CD4-positive, alpha-beta T cell treated with Interleukin-17A for 1 hour (primary cell): ENCODE data around the gene PSAPL1.
"Not testable (repeated sequence)": the region's sequence is repeated elsewhere in the genome, so short reads cannot be mapped to it uniquely, and the experiment has no call there.

ENCODE experiments used
- DNase-seq: peaks from one replicate; pipeline ENCODE4 v3.0.0-alpha.2; 2020

Gene PSAPL1

DNA sequence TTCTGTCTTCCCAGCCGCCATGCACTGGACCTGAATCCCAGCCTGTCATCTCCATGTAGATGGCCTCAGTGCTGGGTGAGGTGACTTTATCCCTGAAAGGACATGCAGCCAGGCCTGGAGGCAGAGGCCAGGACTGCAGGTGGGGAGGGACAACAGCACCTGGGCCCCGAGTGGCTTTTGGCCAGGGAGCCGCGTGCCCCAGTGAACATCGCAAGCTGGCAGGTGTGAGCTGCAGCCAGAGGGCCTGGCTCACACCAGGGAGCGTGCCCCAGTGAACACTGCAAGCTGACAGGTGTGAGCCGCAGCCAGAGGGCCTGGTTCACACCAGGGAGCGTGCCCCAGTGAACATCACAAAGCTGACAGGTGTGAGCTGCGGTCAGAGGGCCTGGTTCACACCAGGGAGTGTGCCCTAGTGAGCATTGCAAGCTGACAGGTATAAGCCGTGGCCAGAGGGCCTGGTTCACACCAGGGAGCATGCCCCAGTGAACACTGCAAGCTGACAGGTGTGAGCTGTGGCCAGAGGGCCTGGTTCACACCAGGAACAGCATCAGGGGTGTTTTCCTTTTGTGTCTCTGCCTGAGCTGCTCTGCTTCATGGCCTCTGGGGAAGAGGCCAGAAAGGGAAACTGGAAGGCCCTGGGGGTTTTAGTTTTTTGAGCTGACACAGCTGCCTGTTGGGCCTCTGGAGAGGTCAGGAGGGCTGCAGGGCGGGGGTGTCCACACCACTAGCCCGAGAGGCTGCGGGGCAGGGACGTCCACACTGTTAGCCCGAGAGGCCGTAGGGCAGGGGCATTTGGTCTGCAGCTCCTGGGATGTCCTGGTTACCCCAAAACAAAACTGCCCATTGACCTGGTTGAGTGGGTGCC is 22.7 kb upstream of the PSAPL1 start:
- DNase-seq, result no peak

- DNase-seq, result not testable (repeated sequence)
Measured at GRCh38 chr4:7452802-7453201, 18.1 kb upstream of the PSAPL1 start.

DNA sequence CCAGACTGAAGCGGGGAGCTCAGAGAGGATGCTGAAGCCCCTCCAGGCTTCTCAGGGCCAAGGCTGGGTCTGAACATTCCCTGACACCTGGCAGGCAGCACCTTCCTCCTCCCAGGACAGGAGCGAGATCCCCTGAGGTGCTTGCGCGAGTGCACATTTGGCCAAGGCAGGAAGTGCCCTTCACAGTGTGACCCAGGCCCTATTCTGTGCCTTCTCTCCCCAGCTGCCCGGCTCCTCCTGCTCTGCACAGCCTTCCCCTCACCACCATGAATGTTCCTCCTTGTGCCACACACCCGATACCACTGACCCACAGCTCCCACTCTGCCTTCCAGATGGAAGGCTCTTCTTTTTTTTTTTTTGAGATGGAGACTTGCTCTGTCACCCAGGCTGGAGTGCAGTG is 17.1 kb upstream of the PSAPL1 start:
- no peak for DNase-seq

DNA sequence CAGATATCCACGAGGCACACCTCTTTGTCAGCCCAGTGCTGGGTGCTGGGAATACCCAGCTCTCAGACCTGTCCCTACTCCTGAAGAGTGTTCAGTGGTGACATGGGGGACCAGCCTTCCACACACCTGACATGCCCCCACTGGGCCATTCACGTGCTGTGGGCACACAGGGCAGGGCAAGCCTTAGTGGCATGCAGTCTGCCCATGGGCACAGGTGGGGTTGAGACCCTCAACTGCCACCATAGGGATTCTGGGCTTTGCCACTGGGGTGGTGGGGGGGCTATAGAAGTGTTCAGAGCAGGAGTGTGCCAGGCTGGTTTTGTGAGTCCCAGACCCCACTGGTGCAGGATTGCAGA is 16.7 kb upstream of the PSAPL1 start:
- no peak for DNase-seq

DNA sequence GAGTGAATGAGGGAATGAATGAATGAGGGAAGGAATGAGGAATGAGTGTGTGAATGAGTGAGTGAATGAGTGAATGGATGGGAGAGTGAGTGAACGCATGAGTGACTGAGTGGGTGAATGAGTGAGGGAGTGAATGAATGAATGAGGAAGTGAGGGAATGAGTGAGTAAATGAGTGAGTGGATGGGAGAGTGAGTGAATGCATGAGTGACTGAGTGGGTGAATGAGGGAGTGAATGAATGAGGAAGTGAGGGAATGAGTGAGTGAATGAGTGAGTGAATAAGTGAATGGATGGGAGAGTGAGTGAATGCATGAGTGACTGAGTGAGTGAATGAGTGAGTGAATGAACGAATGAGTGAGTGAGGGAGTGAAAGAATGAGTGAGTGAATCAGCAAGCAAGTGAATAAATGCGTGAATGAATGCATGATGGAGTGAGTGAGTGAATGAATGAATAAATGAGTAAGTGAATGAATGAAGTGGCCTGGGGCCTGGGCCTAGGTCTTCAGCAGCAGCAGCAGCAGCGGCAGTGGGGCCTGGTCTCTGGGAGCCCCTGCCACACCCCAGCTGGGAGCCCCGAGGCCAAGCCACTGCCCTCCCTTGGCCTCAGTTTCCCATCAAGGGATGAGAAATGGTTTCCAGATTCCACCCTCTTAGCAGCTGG is 16.2 kb upstream of the PSAPL1 start:
- no peak for DNase-seq

DNA sequence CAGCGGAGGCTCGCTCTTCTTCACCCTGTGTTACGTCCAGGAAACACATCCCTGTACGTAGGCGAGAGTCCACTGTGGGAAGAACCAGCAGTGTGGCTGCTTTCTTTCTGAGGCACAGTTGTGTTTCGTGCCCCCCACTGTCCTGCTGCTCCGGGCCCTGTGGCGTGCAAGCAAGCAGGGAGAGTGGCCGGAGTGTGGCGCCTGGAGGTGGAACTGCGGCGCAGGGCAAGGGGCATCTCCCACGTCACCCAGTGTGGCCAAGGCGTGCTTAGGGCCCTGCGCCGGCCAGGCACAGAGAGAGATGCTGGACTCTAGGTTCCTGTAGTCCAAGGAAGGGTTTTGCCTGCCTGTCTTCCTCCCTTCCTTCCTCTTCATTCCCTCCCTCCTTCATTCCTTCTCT is 13.3 kb upstream of the PSAPL1 start:
- no peak for DNase-seq

- no peak for DNase-seq
Measured at GRCh38 chr4:7447236-7447635, 12.5 kb upstream of the PSAPL1 start.

- DNase-seq, result no peak
Measured at GRCh38 chr4:7444731-7445130, 10.0 kb upstream of the PSAPL1 start.

GRCh38 chr4:7444314-7444713 is 9.6 kb upstream of the PSAPL1 start:
- DNase-seq, result no peak

GRCh38 chr4:7442574-7443162 is 7.9 kb upstream of the PSAPL1 start:
- no peak for DNase-seq

- DNase-seq, result no peak
Measured at GRCh38 chr4:7441201-7441600, 6.5 kb upstream of the PSAPL1 start.

GRCh38 chr4:7439699-7440098 is 5.0 kb upstream of the PSAPL1 start:
- DNase-seq, result no peak

GRCh38 chr4:7436256-7436655 is 1.5 kb upstream of the PSAPL1 start:
- no peak for DNase-seq

GRCh38 chr4:7435471-7436061 is 836 bp upstream of the PSAPL1 start:
- DNase-seq, result no peak

- DNase-seq, result no peak
Measured at GRCh38 chr4:7434141-7434765, 477 bp downstream of the PSAPL1 start.

- no peak for DNase-seq
Measured at GRCh38 chr4:7433376-7434140, 1.2 kb downstream of the PSAPL1 start.

DNA sequence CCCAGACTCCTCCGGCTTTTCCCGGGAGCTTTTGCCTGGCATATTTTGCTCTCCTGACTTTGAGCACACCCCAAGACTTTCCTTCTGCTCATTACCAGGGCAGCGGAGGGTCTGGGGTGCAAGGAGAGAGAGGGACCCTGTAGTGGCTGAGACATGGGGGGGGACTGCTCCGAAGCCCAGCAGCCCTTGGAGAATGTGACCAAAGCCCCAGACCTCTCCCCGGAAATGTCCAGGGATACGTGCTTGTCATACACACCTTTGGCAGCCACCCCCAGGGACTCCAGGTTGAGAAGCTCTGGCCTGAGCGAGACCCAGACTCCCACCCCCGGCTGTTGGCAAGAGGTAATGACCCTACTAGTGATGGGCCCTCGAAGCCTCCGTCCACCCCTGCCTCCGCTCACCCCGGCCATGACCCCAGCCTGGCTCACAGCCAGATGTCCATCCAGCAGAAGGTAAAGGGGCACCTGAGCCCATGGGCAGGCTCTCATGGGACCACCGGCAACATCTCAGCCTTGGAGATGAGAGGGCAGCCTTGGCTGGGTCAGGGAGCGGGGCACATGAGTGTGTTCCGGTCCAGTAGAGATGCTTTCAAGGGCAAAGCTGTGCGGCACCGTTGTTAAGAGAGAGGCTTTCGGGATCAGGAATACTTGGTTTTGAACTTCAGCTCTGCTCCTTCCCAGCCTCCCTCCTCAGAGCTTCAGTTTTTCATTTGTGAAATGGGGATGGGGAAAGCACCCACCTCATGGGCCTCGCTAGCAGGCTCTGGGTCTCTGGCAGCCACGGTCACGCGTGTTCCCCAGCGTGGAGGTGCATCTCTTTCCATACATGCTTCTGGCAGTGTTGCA is 2.0 kb downstream of the PSAPL1 start:
- DNase-seq, result no peak

DNA sequence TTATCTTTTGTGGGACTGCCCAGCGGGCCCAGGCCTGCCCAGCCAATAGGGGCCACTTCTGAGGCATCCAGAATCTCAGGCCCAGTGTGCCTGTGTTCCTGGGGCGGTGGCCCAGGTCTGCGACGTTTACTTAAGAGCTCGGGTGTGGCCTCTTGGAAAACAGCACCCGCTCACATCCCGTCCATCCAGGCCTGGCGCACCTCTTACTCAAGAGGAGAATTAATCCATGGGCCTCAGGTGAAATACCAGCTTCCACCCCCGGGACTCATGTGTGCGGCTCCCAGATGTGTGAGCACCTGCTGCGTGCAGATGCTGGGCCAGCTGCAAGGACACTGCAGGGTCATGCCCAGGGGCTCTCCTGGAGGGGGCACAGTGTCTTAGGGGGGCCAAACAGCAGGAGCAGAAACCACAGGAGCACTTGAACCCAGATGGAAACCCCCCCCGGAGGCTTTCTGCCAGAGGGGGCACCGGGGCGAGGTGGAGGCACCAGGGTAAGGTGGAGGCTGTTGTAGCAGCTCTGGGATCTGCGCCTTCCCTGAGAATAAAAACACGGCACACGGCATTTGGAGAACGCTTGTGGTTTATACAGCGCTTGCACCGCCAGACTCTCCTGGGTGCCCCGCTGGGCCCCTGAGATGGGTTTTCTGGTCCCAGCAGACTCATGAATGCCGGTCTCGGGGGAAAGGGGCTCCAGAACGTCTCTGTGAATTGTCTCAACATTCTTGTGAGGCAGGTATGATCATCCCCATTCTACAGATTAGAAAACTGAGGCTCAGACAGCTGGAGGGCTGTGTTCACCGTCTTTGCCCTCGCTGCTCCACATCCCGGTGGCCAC is 2.8 kb downstream of the PSAPL1 start:
- no peak for DNase-seq

DNA sequence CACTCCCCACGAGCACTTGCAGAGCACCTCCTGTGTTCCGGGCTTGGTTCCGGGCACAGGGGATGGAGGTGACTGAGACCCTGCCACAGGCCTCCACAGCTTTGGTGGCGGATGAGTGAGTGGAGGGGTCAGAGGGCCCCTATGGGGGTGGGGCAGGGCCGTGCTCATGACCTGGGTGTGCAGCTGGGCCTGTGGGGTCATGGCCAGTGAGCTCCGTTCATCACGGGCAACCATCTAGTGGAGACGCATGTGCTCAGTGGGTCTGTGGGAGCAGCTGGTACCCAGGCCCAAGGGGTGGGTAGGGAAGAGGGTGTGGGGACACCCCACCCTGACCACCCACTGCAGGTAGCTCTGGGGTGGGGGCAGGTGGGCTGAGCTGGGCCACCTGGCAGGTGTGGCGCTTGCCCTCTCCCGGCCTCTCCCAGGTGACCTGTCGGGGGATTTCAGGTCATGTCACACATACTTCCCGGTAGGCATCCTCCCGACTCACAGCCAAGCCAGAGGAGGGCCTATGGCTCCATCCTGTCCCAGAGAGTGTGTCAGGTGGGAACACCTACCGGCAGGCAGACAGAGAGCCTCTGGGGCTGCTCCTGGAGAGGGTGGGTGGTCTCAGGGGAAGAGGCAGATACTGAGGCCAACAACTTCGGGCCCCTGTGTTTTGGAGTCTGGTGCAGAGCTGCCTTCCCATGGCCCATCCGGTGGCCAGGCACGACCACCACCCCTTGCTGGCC is 3.6 kb downstream of the PSAPL1 start:
- no peak for DNase-seq
